Measurements from ENCODE around the gene OR5A2. TPM values are rescaled to one million over a fixed set of nuclear protein-coding genes. Genes with fewer than 3 reads are reported as not detected.

OR5A2 gene
- total RNA-seq, 1 experiment from 2014 or later = not detected

DNA sequence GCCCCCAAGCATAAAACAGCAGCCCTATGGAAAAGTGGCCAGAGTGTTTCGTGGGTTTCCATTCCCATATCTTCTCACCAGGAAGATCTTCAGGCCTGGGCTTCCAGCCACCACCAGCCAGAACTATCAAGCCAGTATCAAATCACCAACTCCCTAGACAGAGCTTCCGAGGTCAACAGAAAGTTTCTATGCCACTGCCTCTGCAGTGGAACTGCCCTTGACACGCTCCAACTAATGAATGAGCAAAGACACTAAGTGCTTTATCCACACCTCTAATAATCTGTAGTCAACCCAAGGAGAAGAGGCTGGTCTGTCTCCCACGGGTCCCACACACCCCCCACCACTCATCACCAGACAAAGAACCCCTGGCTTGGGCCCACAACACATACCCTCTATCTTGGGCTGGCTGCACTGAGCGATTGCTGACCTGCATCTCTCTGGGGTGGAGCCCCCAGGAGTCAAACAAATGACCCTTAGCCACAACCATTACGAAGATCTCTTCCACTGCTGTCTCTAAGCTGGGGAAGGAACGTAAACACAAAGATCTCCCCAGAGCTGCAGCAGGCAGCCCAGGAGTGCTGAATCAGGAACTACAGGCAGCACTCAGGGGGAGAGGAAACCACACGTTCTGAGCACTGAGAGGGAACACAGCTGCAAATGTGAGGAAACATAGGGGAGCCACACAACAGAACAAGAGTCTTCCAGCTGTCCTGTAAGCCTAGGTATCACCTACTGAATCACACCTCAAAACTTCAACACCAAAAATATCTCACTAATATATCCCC lies 57.8 kb downstream of the OR5A2 start:
- CTCF ChIA-PET = no interaction called here
- no peak for DNase-seq
- no peak overlapping the region for H3K27ac Mint-ChIP-seq (ENCODE audit: unreplicated experiment)
- H3K9me3 ChIP-seq = no peaks in the 10 kb centered on the region
- intact Hi-C loops (cut with micrococcal nuclease; ENCODE audit: unreplicated experiment) = no loop called here
- no peaks in the 10 kb centered on the region for H3K36me3 Mint-ChIP-seq (ENCODE audit: insufficient read depth, unreplicated experiment)
- H3K9me3 Mint-ChIP-seq (ENCODE audit: unreplicated experiment) = peaks cover 9% of the 10 kb centered on the region
- no peak for TF ChIP-seq CTCF (IDR thresholded peaks at IDR 0.05; ENCODE audit: insufficient read depth in 1 of 2, low read depth in 1 of 2, low read length in 1 of 2, severe bottlenecking in 1 of 2, unreplicated experiment in 1 of 2)
- no peaks in the 10 kb centered on the region for H3K36me3 ChIP-seq (ENCODE audit: control insufficient read depth, insufficient read depth, low read length)
- no peak overlapping the region for H3K4me3 Mint-ChIP-seq (ENCODE audit: unreplicated experiment)
- no peak overlapping the region for H3K4me3 ChIP-seq (ENCODE audit: low read depth, low read length)
- H3K27me3 ChIP-seq (replicated peaks; ENCODE audit: control insufficient read depth, insufficient read depth, low read length) = no peaks in the 10 kb centered on the region
- no peaks in the 10 kb centered on the region for H3K4me1 Mint-ChIP-seq (ENCODE audit: low read depth, unreplicated experiment)
- H3K4me1 ChIP-seq = no peaks in the 10 kb centered on the region
- no TSS peak for BruUV-seq (replicated peaks)
- POLR2A ChIA-PET = no interaction called here
- H3K27me3 Mint-ChIP-seq (ENCODE audit: insufficient read depth, unreplicated experiment) = peaks cover 2% of the 10 kb centered on the region

Other genes starting within 250 kb of the OR5A2 start
- not detected in 2 replicates for gene MPEG1, start 213.5 kb downstream of the OR5A2 start, total RNA-seq (2022)
- not detected in 2 replicates for gene OR5AN1, start 67.5 kb downstream of the OR5A2 start, total RNA-seq (2022)
- gene OR5A1, start 10.1 kb upstream of the OR5A2 start, total RNA-seq (2022) = not detected in 2 replicates
- gene OR4D6, start 30.5 kb upstream of the OR5A2 start, total RNA-seq (2022) = not detected in 2 replicates
- not detected in 2 replicates for gene OR4D10, start 46.9 kb upstream of the OR5A2 start, total RNA-seq (2022)
- not detected in 2 replicates for gene OR4D11, start 77.2 kb upstream of the OR5A2 start, total RNA-seq (2022)
- gene OR4D9, start 85.1 kb upstream of the OR5A2 start, total RNA-seq (2022) = not detected in 2 replicates
- 64.5 and 67.5 TPM in 2 replicates for gene OSBP, start 189.4 kb upstream of the OR5A2 start, total RNA-seq (2022)
- gene PATL1, start 242.6 kb upstream of the OR5A2 start, total RNA-seq (2022) = 57.8 and 61.4 TPM in 2 replicates